Measurements from ENCODE around the gene PTCH2. TPM values are rescaled to one million over a fixed set of nuclear protein-coding genes. Genes with fewer than 3 reads are reported as not detected.
"Not testable (repeated sequence)": the region's sequence is repeated elsewhere in the genome, so short reads cannot be mapped to it uniquely, and the experiment has no call there.

PTCH2 gene
- total RNA-seq, 2 donors from 2014 or later: 0.32 to 31.9 TPM

GRCh38 chr1:44842486-44842861, 579 bp downstream of the PTCH2 start:
- no peaks in the 10 kb centered on the region for H3K36me3 ChIP-seq
- no peak for DNase-seq (ENCODE audit: low spot score)
- intact Hi-C loops (cut with DNase I): loop anchor here (5.0 kb wide), 1 partner anchor 145 kb away; the partner anchor contains the start of gene EIF2B3
- no peaks in the 10 kb centered on the region for H3K9me3 ChIP-seq
- WGBS: 34% methylated on average over 16 of the region's 16 CpGs
- H3K4me1 ChIP-seq (replicated peaks): no peaks in the 10 kb centered on the region
- peak overlapping the region; percentile 34 to 46 for H3K4me3 ChIP-seq
- H3K27me3 ChIP-seq (replicated peaks; ENCODE audit: insufficient read depth): no peaks in the 10 kb centered on the region
- TF ChIP-seq POLR2AphosphoS5 (IDR thresholded peaks at IDR 0.05) (no peak), CTCF (IDR thresholded peaks at IDR 0.05) (no peak), POLR2A (IDR thresholded peaks at IDR 0.05) (no peak)
- H3K27ac ChIP-seq: peak overlapping the region; percentile 45 to 46

GRCh38 chr1:44839576-44839975, 3.5 kb downstream of the PTCH2 start:
- TF ChIP-seq POLR2A (IDR thresholded peaks at IDR 0.05): no peak
- TF ChIP-seq CTCF (IDR thresholded peaks at IDR 0.05): no peak
- TF ChIP-seq POLR2AphosphoS5 (IDR thresholded peaks at IDR 0.05): no peak
- H3K4me1 ChIP-seq (replicated peaks): no peaks in the 10 kb centered on the region
- DNase-seq (ENCODE audit: low spot score): no peak
- no peaks in the 10 kb centered on the region for H3K27me3 ChIP-seq (replicated peaks; ENCODE audit: insufficient read depth)
- no peaks in the 10 kb centered on the region for H3K36me3 ChIP-seq
- no peaks in the 10 kb centered on the region for H3K9me3 ChIP-seq
- no peak overlapping the region for H3K4me3 ChIP-seq
- no peak overlapping the region for H3K27ac ChIP-seq
- intact Hi-C loops (cut with DNase I): loop anchor here (5.0 kb wide), 1 partner anchor 173 kb away; the partner anchor contains the start of genes HECTD3 and UROD
- 62% methylated on average over 4 of the region's 4 CpGs for WGBS

GRCh38 chr1:44838294-44838693, 4.8 kb downstream of the PTCH2 start:
- intact Hi-C loops (cut with DNase I): loop anchor here (5.0 kb wide), 1 partner anchor 174 kb away; the partner anchor contains the start of genes HECTD3 and UROD
- 84% methylated on average over 11 of the region's 11 CpGs for WGBS

GRCh38 chr1:44835738-44836675, 7.0 kb downstream of the PTCH2 start:
- H3K36me3 ChIP-seq: no peaks in the 10 kb centered on the region
- H3K27ac ChIP-seq: no peak overlapping the region
- H3K4me1 ChIP-seq (replicated peaks): no peaks in the 10 kb centered on the region
- no peaks in the 10 kb centered on the region for H3K9me3 ChIP-seq
- TF ChIP-seq CTCF (IDR thresholded peaks at IDR 0.05): peak; percentile 67 to 80 (median 71)
- peak; percentile 22 for TF ChIP-seq POLR2AphosphoS5 (IDR thresholded peaks at IDR 0.05)
- TF ChIP-seq POLR2A (IDR thresholded peaks at IDR 0.05): no peak
- no peak overlapping the region for H3K4me3 ChIP-seq
- no peaks in the 10 kb centered on the region for H3K27me3 ChIP-seq (replicated peaks; ENCODE audit: insufficient read depth)
- WGBS: 63% methylated on average over 23 of the region's 23 CpGs
- intact Hi-C loops (cut with DNase I): loop anchor here (5.0 kb wide), 1 partner anchor 176 kb away; the partner anchor contains the start of genes HECTD3 and UROD
- peak; percentile 71 for DNase-seq (ENCODE audit: low spot score)

More at GRCh38 chr1:44838294-44838693, 4.8 kb downstream of the PTCH2 start:
- H3K9me3 ChIP-seq; DNase-seq (ENCODE audit: low spot score); H3K4me1 ChIP-seq (replicated peaks); H3K27ac ChIP-seq; H3K27me3 ChIP-seq (replicated peaks; ENCODE audit: insufficient read depth); H3K36me3 ChIP-seq; H3K4me3 ChIP-seq: not testable (repeated sequence)

GRCh38 chr1:44834328-44834727, 8.7 kb downstream of the PTCH2 start:
- H3K27ac ChIP-seq: no peak overlapping the region

More at GRCh38 chr1:44834328-44834727, 8.7 kb downstream of the PTCH2 start:
- Histone ChIP-seq H3K27me3 (replicated peaks; ENCODE audit: insufficient read depth) (no peaks in the 10 kb centered on the region), H3K9me3 (no peaks in the 10 kb centered on the region), H3K36me3 (no peaks in the 10 kb centered on the region), H3K4me3 (no peak overlapping the region), H3K4me1 (replicated peaks) (no peaks in the 10 kb centered on the region)
- no peak for DNase-seq (ENCODE audit: low spot score)
- TF ChIP-seq POLR2A (IDR thresholded peaks at IDR 0.05) (no peak), CTCF (IDR thresholded peaks at IDR 0.05) (no peak), POLR2AphosphoS5 (IDR thresholded peaks at IDR 0.05) (no peak)
- intact Hi-C loops (cut with DNase I): no loop called here
- WGBS: 82% methylated on average over 7 of the region's 7 CpGs

Measured in prostate gland (tissue), 2 donors.